RWPE2 (cell line): ENCODE measurements around the gene PSMD13.
A peak's percentile ranks its signal among the peaks of the same experiment; 100 is the strongest.
"Not testable (repeated sequence)": the region's sequence is repeated elsewhere in the genome, so short reads cannot be mapped to it uniquely, and the experiment has no call there.

Source experiments
- ATAC-seq: fragments of 200-7000 bp; cut with Tn5 transposase; 3 replicates; pipeline ENCODE4 v1.9.1; 2021; ENCODE audit warnings: low read depth
- DNase-seq: peaks from one replicate; pipeline ENCODE4 v3.0.0-alpha.2; 2020; ENCODE audit warnings: low spot score
- H3K27ac ChIP-seq: fragments of 450-650 bp; 2 replicates; pipeline ENCODE4 v1.5.1; 2017; ENCODE audit warnings: mild to moderate bottlenecking; ENCODE audit not compliant: poor library complexity, severe bottlenecking
- H3K27me3 ChIP-seq: fragments of 250-450 bp; sonication (Bioruptor Pico); 2 replicates; pipeline ENCODE4 v1.5.1; 2021; ENCODE audit warnings: mild to moderate bottlenecking, moderate library complexity; ENCODE audit not compliant: insufficient read depth, poor library complexity, severe bottlenecking
- H3K36me3 ChIP-seq: fragments of 250-450 bp; sonication (Bioruptor Pico); 2 replicates; pipeline ENCODE4 v1.5.1; 2020; ENCODE audit warnings: low read depth, mild to moderate bottlenecking, moderate library complexity
- H3K4me1 ChIP-seq: fragments of 250-450 bp; sonication (Bioruptor Pico); 2 replicates; pipeline ENCODE4 v1.5.1; 2021; ENCODE audit warnings: mild to moderate bottlenecking, moderate library complexity; ENCODE audit not compliant: insufficient read depth, poor library complexity, severe bottlenecking
- H3K4me3 ChIP-seq: fragments of 250-450 bp; sonication (Bioruptor Pico); 2 replicates; pipeline ENCODE4 v1.5.1; 2021; ENCODE audit warnings: mild to moderate bottlenecking, moderate library complexity; ENCODE audit not compliant: severe bottlenecking
- H3K9me3 ChIP-seq: fragments of 250-450 bp; sonication (Bioruptor Pico); 2 replicates; pipeline ENCODE4 v1.5.1; 2021; ENCODE audit warnings: mild to moderate bottlenecking, moderate library complexity; ENCODE audit not compliant: severe bottlenecking
- CTCF ChIP-seq: fragments of 450-650 bp; IDR thresholded peaks from one replicate; pipeline ENCODE4 v1.5.1; 2017; ENCODE audit warnings: mild to moderate bottlenecking, moderate library complexity; ENCODE audit not compliant: poor library complexity, severe bottlenecking

PSMD13 gene

GRCh38 chr11:267491-267994 is 30.8 kb downstream of the PSMD13 start:
- peak; percentile 64 for DNase-seq
- Histone ChIP-seq H3K4me1 (no peaks in the 10 kb centered on the region), H3K27me3 (no peaks in the 10 kb centered on the region), H3K9me3 (peaks cover 3% of the 10 kb centered on the region), H3K36me3 (no peaks in the 10 kb centered on the region), H3K27ac (no peak overlapping the region), H3K4me3 (peak overlapping the region; percentile 13)
- ATAC-seq: peak; percentile 55
- no peak for TF ChIP-seq CTCF

- H3K4me1 ChIP-seq, DNase-seq, H3K4me3 ChIP-seq: not testable (repeated sequence)
Observed at GRCh38 chr11:268716-269145, 32.0 kb downstream of the PSMD13 start.

GRCh38 chr11:269146-269890 is 32.5 kb downstream of the PSMD13 start:
- Histone ChIP-seq H3K4me1 (no peaks in the 10 kb centered on the region), H3K27ac (no peak overlapping the region), H3K36me3 (no peaks in the 10 kb centered on the region), H3K27me3 (peaks cover 3% of the 10 kb centered on the region), H3K9me3 (peaks cover 3% of the 10 kb centered on the region), H3K4me3 (no peak overlapping the region)
- DNase-seq (no peak), ATAC-seq (no peak)
- no peak for TF ChIP-seq CTCF

More at GRCh38 chr11:268716-269145, 32.0 kb downstream of the PSMD13 start:
- H3K27me3 ChIP-seq, H3K27ac ChIP-seq, H3K9me3 ChIP-seq, ATAC-seq, H3K36me3 ChIP-seq: not testable (repeated sequence)

GRCh38 chr11:270451-271318 is 33.9 kb downstream of the PSMD13 start:
- DNase-seq (no peak), ATAC-seq (no peak)
- Histone ChIP-seq H3K4me3 (no peak overlapping the region), H3K9me3 (peaks cover 3% of the 10 kb centered on the region), H3K27ac (no peak overlapping the region), H3K36me3 (no peaks in the 10 kb centered on the region), H3K27me3 (peaks cover 8% of the 10 kb centered on the region), H3K4me1 (no peaks in the 10 kb centered on the region)
- TF ChIP-seq CTCF: no peak

GRCh38 chr11:271319-271715 is 34.5 kb downstream of the PSMD13 start:
- TF ChIP-seq CTCF: no peak

More at GRCh38 chr11:271319-271715, 34.5 kb downstream of the PSMD13 start:
- H3K9me3 ChIP-seq: peaks cover 5% of the 10 kb centered on the region
- H3K27me3 ChIP-seq: peaks cover 11% of the 10 kb centered on the region
- no peaks in the 10 kb centered on the region for H3K36me3 ChIP-seq
- no peaks in the 10 kb centered on the region for H3K4me1 ChIP-seq
- ATAC-seq (no peak), DNase-seq (no peak)
- H3K4me3 ChIP-seq: no peak overlapping the region
- H3K27ac ChIP-seq: no peak overlapping the region
